Coronary artery (tissue), 2 donors: ENCODE measurements around the gene ERVK3-1.

Experiments used
- DNase-seq: peaks from one replicate; pipeline ENCODE4 v3.0.0-alpha.2; 2017; ENCODE audit warnings: low spot score
- H3K27ac ChIP-seq, 2 donors: fragments of 200-600 bp; sonication (generic); one replicate each; pipeline ENCODE4 v1.5.1; 2016 to 2019
- H3K4me3 ChIP-seq: fragments of 200-600 bp; sonication (generic); 2 replicates; pipeline ENCODE4 v1.5.1; 2016; ENCODE audit warnings: mild to moderate bottlenecking, moderate library complexity
- TF ChIP-seq, protein P1 (sequence below): fragments of 200-600 bp; sonication (generic); IDR thresholded peaks from one replicate; pipeline ENCODE4 v1.5.1; 2019; ENCODE audit warnings: antibody characterized with exemption

ERVK3-1 gene

DNA sequence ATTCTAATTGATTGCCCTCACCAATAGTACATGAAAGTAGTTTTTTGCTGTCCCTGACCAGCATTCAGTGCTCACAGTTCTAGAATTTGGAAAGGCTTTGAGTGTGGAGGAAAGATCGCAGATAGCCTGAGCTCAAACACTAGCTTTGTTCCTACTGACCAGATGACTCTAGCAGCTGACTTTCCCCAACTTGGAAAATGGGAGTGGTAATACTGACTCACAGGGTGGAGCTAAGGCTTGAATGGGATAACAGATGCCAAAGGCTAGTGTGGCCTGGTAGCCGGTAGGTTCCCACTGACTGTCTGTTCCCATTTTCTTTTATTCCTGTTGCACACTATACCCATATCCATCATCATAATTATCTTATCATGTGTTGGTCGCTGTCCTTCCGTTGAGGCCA lies 25.3 kb downstream of the ERVK3-1 start:
- TF ChIP-seq, protein P1, sequence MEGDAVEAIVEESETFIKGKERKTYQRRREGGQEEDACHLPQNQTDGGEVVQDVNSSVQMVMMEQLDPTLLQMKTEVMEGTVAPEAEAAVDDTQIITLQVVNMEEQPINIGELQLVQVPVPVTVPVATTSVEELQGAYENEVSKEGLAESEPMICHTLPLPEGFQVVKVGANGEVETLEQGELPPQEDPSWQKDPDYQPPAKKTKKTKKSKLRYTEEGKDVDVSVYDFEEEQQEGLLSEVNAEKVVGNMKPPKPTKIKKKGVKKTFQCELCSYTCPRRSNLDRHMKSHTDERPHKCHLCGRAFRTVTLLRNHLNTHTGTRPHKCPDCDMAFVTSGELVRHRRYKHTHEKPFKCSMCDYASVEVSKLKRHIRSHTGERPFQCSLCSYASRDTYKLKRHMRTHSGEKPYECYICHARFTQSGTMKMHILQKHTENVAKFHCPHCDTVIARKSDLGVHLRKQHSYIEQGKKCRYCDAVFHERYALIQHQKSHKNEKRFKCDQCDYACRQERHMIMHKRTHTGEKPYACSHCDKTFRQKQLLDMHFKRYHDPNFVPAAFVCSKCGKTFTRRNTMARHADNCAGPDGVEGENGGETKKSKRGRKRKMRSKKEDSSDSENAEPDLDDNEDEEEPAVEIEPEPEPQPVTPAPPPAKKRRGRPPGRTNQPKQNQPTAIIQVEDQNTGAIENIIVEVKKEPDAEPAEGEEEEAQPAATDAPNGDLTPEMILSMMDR = no peak
- DNase-seq = no peak
- Histone ChIP-seq H3K4me3 (no peak overlapping the region), H3K27ac (no peak overlapping the region)

DNA sequence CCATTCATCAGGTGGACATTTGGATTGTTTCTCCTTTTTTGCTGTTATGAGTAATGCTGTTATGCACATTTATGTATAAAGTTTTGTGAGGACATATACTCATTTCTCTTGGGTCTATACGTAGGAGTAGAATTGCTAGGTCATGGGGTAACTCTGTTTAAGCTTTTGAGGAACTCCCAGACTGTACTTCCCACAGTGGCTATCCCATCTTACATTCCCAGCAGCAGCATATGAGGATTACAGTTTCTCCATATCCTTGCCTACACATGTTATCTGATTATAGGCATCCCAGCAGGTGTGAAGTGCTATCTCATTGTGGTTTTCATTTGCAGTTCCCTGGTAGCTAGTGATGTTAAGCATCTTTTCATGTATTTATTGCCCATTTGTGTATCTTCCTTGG lies 27.5 kb downstream of the ERVK3-1 start:
- no peak overlapping the region for H3K27ac ChIP-seq

DNA sequence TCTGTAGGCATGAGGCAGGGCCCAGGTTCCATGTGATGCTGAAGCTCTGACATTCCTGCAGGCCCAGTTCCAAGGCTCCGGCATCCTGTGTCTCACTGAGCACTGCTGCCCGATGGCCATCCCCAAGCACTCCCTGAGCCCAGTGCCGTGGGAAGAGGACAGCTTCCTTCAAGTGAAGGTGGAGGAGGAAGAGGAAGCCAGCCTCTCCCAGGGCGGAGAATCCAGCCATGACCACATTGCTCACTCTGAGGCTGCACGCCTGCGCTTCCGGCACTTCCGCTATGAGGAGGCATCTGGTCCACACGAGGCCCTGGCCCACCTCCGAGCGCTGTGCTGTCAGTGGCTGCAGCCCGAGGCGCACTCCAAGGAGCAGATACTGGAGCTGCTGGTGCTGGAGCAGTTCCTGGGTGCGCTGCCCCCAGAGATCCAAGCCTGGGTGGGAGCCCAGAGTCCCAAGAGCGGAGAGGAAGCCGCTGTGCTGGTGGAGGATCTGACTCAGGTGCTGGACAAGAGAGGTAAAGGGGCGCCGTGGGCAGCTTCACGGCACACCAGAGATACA lies 29.6 kb downstream of the ERVK3-1 start:
- TF ChIP-seq, protein P1 = no peak
- Histone ChIP-seq H3K27ac (no peak overlapping the region), H3K4me3 (no peak overlapping the region)
- no peak for DNase-seq

More for the DNA sequence above, 27.5 kb downstream of the ERVK3-1 start:
- no peak overlapping the region for H3K4me3 ChIP-seq
- no peak for DNase-seq
- TF ChIP-seq, protein P1 = no peak

DNA sequence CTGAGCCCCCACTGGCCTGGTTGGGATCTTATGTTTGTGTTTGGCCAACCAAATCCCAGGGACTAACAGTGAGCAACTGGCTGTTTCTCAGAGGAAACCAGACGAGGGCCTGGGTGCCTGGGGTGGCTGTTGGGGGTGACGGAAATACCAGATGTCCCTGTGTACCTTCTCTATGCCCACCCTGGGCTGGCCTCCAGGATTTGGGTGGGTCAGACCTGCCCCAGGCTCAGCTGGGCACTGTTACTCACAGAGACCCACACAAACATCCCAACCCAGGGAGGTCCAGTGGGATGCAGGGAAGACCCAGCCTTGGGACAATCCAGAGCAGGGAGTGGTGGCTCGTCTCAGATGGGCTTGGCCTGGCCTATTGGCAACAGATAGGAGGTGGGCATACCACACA lies 30.5 kb downstream of the ERVK3-1 start:
- Histone ChIP-seq H3K27ac (no peak overlapping the region), H3K4me3 (no peak overlapping the region)
- TF ChIP-seq, protein P1 = no peak
- no peak for DNase-seq

DNA sequence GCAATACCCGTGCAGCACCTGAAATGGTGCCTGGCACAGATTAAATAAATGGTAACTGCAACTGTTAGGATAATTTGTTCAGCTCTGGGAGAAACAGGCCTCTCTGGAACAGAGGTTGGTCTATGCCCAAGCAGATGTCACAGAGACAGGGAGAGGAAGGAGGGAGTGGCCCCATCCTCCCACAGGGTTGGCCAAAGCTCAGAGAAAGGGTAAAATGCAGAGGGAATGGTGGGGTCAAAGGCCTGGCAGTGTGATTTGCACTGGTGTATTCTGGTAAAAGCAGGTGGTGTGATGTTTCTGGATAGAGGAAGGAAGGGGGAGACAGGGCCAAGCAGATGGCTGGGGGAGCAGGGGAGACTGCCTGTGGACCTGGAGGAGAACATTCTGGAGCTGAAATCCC lies 31.0 kb downstream of the ERVK3-1 start:
- no peak overlapping the region for H3K27ac ChIP-seq
- no peak overlapping the region for H3K4me3 ChIP-seq
- DNase-seq = no peak
- TF ChIP-seq, protein P1 = no peak

DNA sequence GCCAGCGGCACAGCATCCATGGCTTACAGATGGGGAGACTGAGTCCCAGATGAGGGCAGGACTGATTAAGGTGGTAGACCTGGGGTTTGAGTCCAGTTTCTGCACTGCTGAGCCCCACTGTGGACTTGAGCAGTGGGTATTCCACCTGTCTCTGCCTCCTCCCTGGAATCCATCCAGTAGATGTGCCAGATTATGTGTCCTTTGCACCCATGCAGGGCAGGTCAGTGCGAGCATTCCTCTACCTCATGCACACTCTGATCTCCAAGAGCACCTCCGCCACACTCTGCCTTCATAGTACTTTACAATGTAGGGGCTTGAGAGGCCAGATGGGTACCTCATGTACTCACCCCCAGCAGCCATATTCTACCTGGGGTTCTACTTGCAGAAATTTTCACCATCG lies 31.6 kb downstream of the ERVK3-1 start:
- no peak overlapping the region for H3K27ac ChIP-seq
- H3K4me3 ChIP-seq = no peak overlapping the region
- TF ChIP-seq, protein P1 = no peak
- no peak for DNase-seq

DNA sequence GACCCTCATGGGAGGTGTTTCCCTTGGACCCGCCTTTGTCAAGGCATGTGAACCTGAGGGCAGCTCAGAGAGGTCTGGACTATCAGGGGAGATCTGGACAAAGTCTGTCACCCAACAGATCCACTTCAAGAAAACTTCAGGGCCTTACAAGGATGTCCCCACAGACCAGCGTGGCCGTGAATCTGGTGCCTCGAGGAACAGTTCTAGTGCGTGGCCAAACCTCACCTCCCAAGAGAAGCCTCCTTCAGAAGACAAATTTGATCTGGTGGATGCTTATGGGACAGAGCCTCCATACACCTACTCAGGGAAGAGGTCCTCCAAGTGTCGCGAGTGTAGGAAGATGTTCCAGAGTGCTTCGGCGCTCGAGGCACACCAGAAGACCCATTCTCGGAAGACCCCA lies 33.2 kb downstream of the ERVK3-1 start:
- no peak for DNase-seq
- no peak overlapping the region for H3K4me3 ChIP-seq
- H3K27ac ChIP-seq = no peak overlapping the region
- TF ChIP-seq, protein P1 = no peak
